Measurements from ENCODE around the gene TEPSIN. TPM values are rescaled to one million over a fixed set of nuclear protein-coding genes. Genes with fewer than 3 reads are reported as not detected.

Gene TEPSIN
- polyA plus RNA-seq, 1 experiment, result 19.4 TPM

DNA sequence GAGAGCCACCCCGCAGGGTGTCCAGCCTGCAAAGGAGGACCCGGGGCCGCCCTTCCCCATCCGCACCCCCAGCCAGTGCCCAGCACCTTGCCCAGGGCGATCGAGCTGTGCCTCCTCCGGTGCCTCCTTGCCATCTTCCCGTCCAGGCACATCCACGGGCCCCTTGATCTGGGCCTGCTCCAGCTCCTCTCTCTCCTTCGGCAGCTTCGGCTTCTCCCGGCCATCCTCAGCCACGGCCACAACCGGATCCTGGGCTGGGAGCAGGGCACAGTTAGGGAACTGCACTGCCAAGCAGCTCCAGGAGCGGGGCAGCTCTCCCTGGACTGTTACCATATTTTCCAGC lies 14.1 kb upstream of the TEPSIN start:
- Histone ChIP-seq H3K4me3 (ENCODE audit: low read depth, low read length) (no peak overlapping the region), H3K36me3 (ENCODE audit: control insufficient read depth, insufficient read depth, low read length) (peaks cover 30% of the 10 kb centered on the region), H3K27me3 (ENCODE audit: control insufficient read depth, insufficient read depth, low read length) (no peaks in the 10 kb centered on the region)
- TF ChIP-seq, protein P1, sequence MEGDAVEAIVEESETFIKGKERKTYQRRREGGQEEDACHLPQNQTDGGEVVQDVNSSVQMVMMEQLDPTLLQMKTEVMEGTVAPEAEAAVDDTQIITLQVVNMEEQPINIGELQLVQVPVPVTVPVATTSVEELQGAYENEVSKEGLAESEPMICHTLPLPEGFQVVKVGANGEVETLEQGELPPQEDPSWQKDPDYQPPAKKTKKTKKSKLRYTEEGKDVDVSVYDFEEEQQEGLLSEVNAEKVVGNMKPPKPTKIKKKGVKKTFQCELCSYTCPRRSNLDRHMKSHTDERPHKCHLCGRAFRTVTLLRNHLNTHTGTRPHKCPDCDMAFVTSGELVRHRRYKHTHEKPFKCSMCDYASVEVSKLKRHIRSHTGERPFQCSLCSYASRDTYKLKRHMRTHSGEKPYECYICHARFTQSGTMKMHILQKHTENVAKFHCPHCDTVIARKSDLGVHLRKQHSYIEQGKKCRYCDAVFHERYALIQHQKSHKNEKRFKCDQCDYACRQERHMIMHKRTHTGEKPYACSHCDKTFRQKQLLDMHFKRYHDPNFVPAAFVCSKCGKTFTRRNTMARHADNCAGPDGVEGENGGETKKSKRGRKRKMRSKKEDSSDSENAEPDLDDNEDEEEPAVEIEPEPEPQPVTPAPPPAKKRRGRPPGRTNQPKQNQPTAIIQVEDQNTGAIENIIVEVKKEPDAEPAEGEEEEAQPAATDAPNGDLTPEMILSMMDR (IDR thresholded peaks at IDR 0.05; ENCODE audit: insufficient read depth, low read depth, low read length), result no peak
- DNase-seq (ENCODE audit: low read depth), result no peak
- CTCF ChIA-PET, result interaction anchor here (0.7 to 3.5 kb wide), 16 partner anchors 10 to 354 kb away, joined by 3 to 47 read pairs (median 3); partner anchors contain the start of genes NDUFAF8 and TEPSIN
- POLR2A ChIA-PET, result no interaction called here

DNA sequence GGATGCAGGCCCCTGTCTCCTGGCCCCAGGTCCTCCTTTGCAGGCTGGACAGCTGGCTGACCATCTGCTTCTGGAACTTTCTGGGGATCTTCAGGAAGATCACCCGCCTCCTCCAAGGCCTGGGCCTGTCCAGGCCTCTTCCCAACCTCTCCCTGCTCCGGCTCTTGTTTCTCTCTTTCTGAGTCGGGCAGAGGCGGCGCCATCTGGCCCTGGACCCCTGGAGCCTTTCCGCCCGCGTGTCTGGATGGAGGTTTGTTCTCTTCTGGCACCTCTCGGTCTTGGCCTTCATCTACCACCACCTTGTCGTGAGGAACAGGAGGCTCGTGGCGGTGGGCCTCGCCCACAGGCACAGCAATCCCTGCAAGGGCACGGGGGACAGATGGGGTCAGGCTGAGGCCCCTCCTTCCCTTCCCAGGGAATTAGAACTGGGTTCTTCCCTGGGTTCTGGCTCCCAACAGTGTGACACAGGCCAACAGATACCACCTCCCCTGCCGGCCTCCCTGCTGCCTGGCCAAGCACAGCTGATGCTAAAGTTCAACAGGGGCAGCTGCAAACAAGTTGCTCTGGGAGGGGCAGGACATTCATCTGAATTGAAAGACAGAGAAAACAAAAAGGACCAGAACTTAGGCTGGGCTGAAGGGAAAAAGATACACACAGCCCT lies 13.6 kb upstream of the TEPSIN start:
- Histone ChIP-seq H3K36me3 (ENCODE audit: control insufficient read depth, insufficient read depth, low read length) (peaks cover 30% of the 10 kb centered on the region), H3K4me3 (ENCODE audit: low read depth, low read length) (no peak overlapping the region), H3K27me3 (ENCODE audit: control insufficient read depth, insufficient read depth, low read length) (no peaks in the 10 kb centered on the region)
- POLR2A ChIA-PET, result no interaction called here
- TF ChIP-seq, protein P1 (IDR thresholded peaks at IDR 0.05; ENCODE audit: insufficient read depth, low read depth, low read length), result no peak
- DNase-seq (ENCODE audit: low read depth), result no peak
- CTCF ChIA-PET, result interaction anchor here (0.7 to 3.5 kb wide), 16 partner anchors 10 to 354 kb away, joined by 3 to 47 read pairs (median 3); partner anchors contain the start of genes NDUFAF8 and TEPSIN

DNA sequence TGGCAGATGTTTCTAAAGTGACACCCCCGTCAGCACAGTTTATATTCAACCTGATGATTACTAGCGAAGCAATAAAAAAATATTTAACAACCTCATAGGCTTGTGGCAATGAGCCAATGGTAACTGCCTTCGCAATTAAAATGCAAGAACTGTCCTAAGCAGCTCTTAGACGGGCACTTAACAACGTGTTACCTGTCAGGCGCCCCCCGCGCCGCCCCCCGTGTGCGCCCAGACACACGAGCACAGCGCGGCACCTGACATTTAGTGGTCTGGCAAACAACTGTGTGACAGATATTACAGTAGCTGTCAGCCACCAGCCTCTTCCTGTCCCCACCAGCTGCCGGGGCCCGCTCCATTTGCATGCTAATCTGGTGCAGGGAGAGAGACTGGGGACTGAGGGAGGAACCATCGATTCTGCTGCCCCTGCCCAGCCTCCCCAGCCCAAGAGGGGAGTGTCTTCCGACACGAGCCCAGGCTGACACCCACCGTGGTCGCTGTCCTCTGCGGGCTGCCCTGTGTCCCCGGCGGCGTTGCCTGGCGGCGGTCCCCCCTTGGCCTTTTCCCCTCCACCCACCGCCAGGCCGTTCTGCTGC lies 12.9 kb upstream of the TEPSIN start:
- no peak for DNase-seq (ENCODE audit: low read depth)
- TF ChIP-seq, protein P1 (IDR thresholded peaks at IDR 0.05; ENCODE audit: insufficient read depth, low read depth, low read length), result no peak
- Histone ChIP-seq H3K27me3 (ENCODE audit: control insufficient read depth, insufficient read depth, low read length) (no peaks in the 10 kb centered on the region), H3K4me3 (ENCODE audit: low read depth, low read length) (no peak overlapping the region), H3K36me3 (ENCODE audit: control insufficient read depth, insufficient read depth, low read length) (peaks cover 30% of the 10 kb centered on the region)
- ChIA-PET POLR2A (no interaction called here), CTCF (interaction anchor here (1.2 to 2.3 kb wide), 3 partner anchors 16 to 233 kb away, joined by 3 to 8 read pairs (median 3); no protein-coding TSS in a partner anchor)

DNA sequence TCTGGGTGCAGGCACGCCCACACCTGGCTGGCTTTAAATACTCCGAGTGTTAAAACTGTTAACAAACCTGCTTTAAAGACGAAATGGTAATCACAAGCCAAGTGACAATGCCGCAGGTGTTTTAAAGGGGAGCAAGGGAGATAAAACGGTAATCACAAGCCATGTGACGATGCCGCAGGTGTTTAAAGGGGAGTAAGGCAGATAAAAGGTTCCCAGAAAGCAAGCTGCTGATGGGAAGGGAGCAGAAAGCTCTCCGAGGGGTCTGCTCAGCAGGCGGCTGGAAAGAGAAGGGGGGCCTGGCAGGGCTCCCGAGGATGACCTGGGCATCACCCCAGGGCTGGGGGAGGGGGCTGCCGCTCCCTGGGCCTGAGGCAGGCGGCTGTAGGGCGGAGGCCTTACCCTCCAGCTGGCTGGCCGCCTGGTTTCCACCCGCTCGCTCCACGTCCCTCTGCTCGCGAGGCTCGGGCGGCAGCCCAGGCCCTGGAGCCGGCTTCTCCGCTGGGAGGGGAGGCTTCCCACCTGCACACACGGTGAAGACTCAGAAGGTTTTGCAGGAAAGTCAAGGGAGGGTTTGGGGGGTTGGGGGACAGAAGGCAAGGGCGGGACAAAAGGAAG lies 12.3 kb upstream of the TEPSIN start:
- TF ChIP-seq, protein P1 (IDR thresholded peaks at IDR 0.05; ENCODE audit: insufficient read depth, low read depth, low read length), result no peak
- POLR2A ChIA-PET, result no interaction called here
- Histone ChIP-seq H3K4me3 (ENCODE audit: low read depth, low read length) (no peak overlapping the region), H3K27me3 (ENCODE audit: control insufficient read depth, insufficient read depth, low read length) (no peaks in the 10 kb centered on the region), H3K36me3 (ENCODE audit: control insufficient read depth, insufficient read depth, low read length) (peaks cover 33% of the 10 kb centered on the region)
- CTCF ChIA-PET, result interaction anchor here (0.6 to 2.3 kb wide), 3 partner anchors 215 to 234 kb away, joined by 3 to 8 read pairs (median 3); no protein-coding TSS in a partner anchor
- DNase-seq (ENCODE audit: low read depth), result no peak
